Upper lobe of left lung (tissue), 6 donors: ENCODE measurements around the gene ZFAND4. TPM values are rescaled to one million over a fixed set of nuclear protein-coding genes. Genes with fewer than 3 reads are reported as not detected.
"Not testable (repeated sequence)": the region's sequence is repeated elsewhere in the genome, so short reads cannot be mapped to it uniquely, and the experiment has no call there.

Experiments
- ATAC-seq, 2 donors: fragments of 200-7000 bp; cut with Tn5 transposase; one replicate each; pipeline ENCODE4 v1.9.1; 2022; ENCODE audit warnings: mild to moderate bottlenecking in 2 of 2, moderate library complexity in 2 of 2; ENCODE audit not compliant: low FRiP score in 2 of 2
- DNase-seq, 2 donors: peaks; one replicate each; pipeline ENCODE4 v3.0.0-alpha.2; 2019 to 2020
- H3K27ac ChIP-seq, 4 donors: fragments of 200-600 bp; sonication (generic); one replicate each; pipeline ENCODE4 v1.5.1; 2016 to 2019
- H3K27me3 ChIP-seq, 4 donors: fragments of 200-600 bp; sonication (generic); one replicate each; pipeline ENCODE4 v1.5.1; 2017 to 2019
- H3K36me3 ChIP-seq, 4 donors: fragments of 200-600 bp; sonication (generic); one replicate each; pipeline ENCODE4 v1.5.1; 2016 to 2019
- H3K4me1 ChIP-seq, 4 donors: fragments of 200-600 bp; sonication (generic); one replicate each; pipeline ENCODE4 v1.5.1; 2018 to 2019
- H3K4me3 ChIP-seq, 4 donors: fragments of 200-600 bp; sonication (generic); one replicate each; pipeline ENCODE4 v1.5.1; 2017 to 2019; ENCODE audit warnings: mild to moderate bottlenecking in 2 of 4, moderate library complexity in 1 of 4
- H3K9me3 ChIP-seq, 4 donors: fragments of 200-600 bp; sonication (generic); one replicate each; pipeline ENCODE4 v1.5.1; 2018 to 2019
- CTCF ChIP-seq, 6 experiments: fragments of 450-650 bp in 4 of 6; fragments of 200-600 bp in 2 of 6; sonication (generic) in 2 of 6; IDR thresholded peaks; one replicate each; pipeline ENCODE4 v1.5.1; 2016 to 2019; ENCODE audit warnings: antibody characterized with exemption in 6 of 6
- EP300 ChIP-seq, 4 donors: sonication (generic); formaldehyde crosslinking; IDR thresholded peaks; one replicate each; pipeline ENCODE4 v1.5.1; 2017; ENCODE audit warnings: antibody characterized with exemption in 4 of 4, control low read depth in 2 of 4
- POLR2A ChIP-seq, 4 donors: fragments of 450-650 bp; IDR thresholded peaks; one replicate each; pipeline ENCODE4 v1.5.1; 2016 to 2017; ENCODE audit warnings: antibody characterized with exemption in 4 of 4, mild to moderate bottlenecking in 2 of 4
- POLR2AphosphoS5 ChIP-seq, 2 donors: sonication (generic); formaldehyde crosslinking; IDR thresholded peaks; one replicate each; pipeline ENCODE4 v1.5.1; 2017; ENCODE audit warnings: antibody characterized with exemption in 2 of 2
- WGBS, 2 donors: methylation state at CpG; one replicate each; pipeline ENCODE4 v1.1.5; 2017 to 2018; 5-methylcytosine and 5-hydroxymethylcytosine counted together
- total RNA-seq, 6 donors: library from RNA; depleted of rRNA in 4 of 6; stranded (reverse); fragments of >200 nt in 4 of 6; gene quantifications; one replicate each; pipeline versions ENCODE4 v1.1.0 to v1.2.1, GENCODE V29; 2016 to 2021
- donor health status: DM: no; HTN: no; CAD: no; lungs with moderate emphysema.
- donor health status: DM: no; HTN: yes; CAD: no; lungs with severe emphysema.

ZFAND4 gene
- total RNA-seq, 6 donors from 2014 or later: 13.9 to 38.8 (median 18.7) TPM

GRCh38 chr10:45612741-45613140, 59.8 kb downstream of the ZFAND4 start:
- no peak overlapping the region for H3K4me3 ChIP-seq
- no peak for DNase-seq
- H3K36me3 ChIP-seq: peaks cover 0 to 34% (median 13%) of the 10 kb centered on the region in 4 donors
- H3K4me1 ChIP-seq: no peaks in the 10 kb centered on the region
- H3K27ac ChIP-seq: no peak overlapping the region
- ATAC-seq: no peak
- TF ChIP-seq EP300 (IDR thresholded peaks at IDR 0.05) (no peak), CTCF (IDR thresholded peaks at IDR 0.05) (no peak), POLR2A (IDR thresholded peaks at IDR 0.05) (no peak), POLR2AphosphoS5 (IDR thresholded peaks at IDR 0.05) (no peak)
- H3K27me3 ChIP-seq: no peaks in the 10 kb centered on the region
- no peaks in the 10 kb centered on the region for H3K9me3 ChIP-seq

GRCh38 chr10:45608052-45608451, 64.5 kb downstream of the ZFAND4 start:
- DNase-seq (no peak), ATAC-seq (no peak)
- Histone ChIP-seq H3K27ac (no peak overlapping the region), H3K4me3 (no peak overlapping the region), H3K4me1 (no peaks in the 10 kb centered on the region), H3K9me3 (no peaks in the 10 kb centered on the region), H3K36me3 (peaks cover 0 to 15% (median 13%) of the 10 kb centered on the region in 4 donors), H3K27me3 (no peaks in the 10 kb centered on the region)
- TF ChIP-seq EP300 (IDR thresholded peaks at IDR 0.05) (no peak), CTCF (IDR thresholded peaks at IDR 0.05) (no peak), POLR2AphosphoS5 (IDR thresholded peaks at IDR 0.05) (no peak), POLR2A (IDR thresholded peaks at IDR 0.05) (no peak)
- 86 to 97% methylated on average over 1 of the region's 1 CpG for WGBS, 2 donors

GRCh38 chr10:45607276-45607675, 65.3 kb downstream of the ZFAND4 start:
- Histone ChIP-seq H3K36me3 (peaks cover 0 to 8% (median 7%) of the 10 kb centered on the region in 4 donors), H3K9me3 (no peaks in the 10 kb centered on the region), H3K4me3 (no peak overlapping the region), H3K27ac (no peak overlapping the region), H3K27me3 (no peaks in the 10 kb centered on the region), H3K4me1 (no peaks in the 10 kb centered on the region)
- TF ChIP-seq CTCF (IDR thresholded peaks at IDR 0.05): no peak
- TF ChIP-seq EP300 (IDR thresholded peaks at IDR 0.05): no peak
- TF ChIP-seq POLR2AphosphoS5 (IDR thresholded peaks at IDR 0.05): no peak
- no peak for TF ChIP-seq POLR2A (IDR thresholded peaks at IDR 0.05)
- DNase-seq (no peak), ATAC-seq (no peak)
- 79 to 84% methylated on average over 1 of the region's 1 CpG for WGBS, 2 donors

DNA sequence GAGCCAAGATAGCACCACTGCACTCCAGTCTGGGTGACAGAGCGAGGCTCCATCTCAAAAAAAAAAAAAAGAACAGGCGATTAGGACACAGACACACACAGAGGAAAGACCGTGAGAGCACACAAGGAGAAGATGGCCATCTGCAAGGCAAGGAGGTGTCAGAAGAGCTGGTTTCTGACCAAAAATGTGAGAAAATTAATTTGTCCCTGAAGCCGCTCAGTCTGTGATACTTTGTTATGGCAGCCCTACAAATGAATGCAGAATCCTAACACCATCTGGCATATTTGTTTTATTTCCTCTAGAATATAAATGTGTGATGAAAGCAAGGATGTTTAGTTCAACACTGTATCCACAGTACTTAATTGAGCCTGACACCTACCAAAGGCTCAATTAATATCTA, 69.7 kb downstream of the ZFAND4 start:
- H3K27me3 ChIP-seq: peaks cover 0 to 6% (median under 1%) of the 10 kb centered on the region in 4 donors
- H3K36me3 ChIP-seq: no peaks in the 10 kb centered on the region
- peaks cover 0 to 8% (median 4%) of the 10 kb centered on the region in 4 donors for H3K4me1 ChIP-seq
- no peaks in the 10 kb centered on the region for H3K9me3 ChIP-seq
- no peak overlapping the region for H3K4me3 ChIP-seq
- TF ChIP-seq POLR2A (IDR thresholded peaks at IDR 0.05) (no peak), CTCF (IDR thresholded peaks at IDR 0.05) (no peak), POLR2AphosphoS5 (IDR thresholded peaks at IDR 0.05) (no peak), EP300 (IDR thresholded peaks at IDR 0.05) (no peak)
- H3K27ac ChIP-seq: no peak overlapping the region
- ATAC-seq (no peak), DNase-seq (no peak)
- 88 to 92% methylated on average over 4 of the region's 4 CpGs for WGBS, 2 donors

GRCh38 chr10:45602082-45602730, 70.4 kb downstream of the ZFAND4 start:
- Histone ChIP-seq H3K36me3 (no peaks in the 10 kb centered on the region), H3K27me3 (peaks cover 0 to 6% (median under 1%) of the 10 kb centered on the region in 4 donors), H3K27ac (no peak overlapping the region), H3K9me3 (no peaks in the 10 kb centered on the region), H3K4me1 (peaks cover 0 to 8% (median 4%) of the 10 kb centered on the region in 4 donors), H3K4me3 (no peak overlapping the region)
- 85 to 90% methylated on average over 3 of the region's 3 CpGs for WGBS, 2 donors
- TF ChIP-seq POLR2A (IDR thresholded peaks at IDR 0.05) (no peak), CTCF (IDR thresholded peaks at IDR 0.05) (no peak), EP300 (IDR thresholded peaks at IDR 0.05) (no peak), POLR2AphosphoS5 (IDR thresholded peaks at IDR 0.05) (no peak)
- ATAC-seq: no peak
- DNase-seq: no peak

GRCh38 chr10:45601254-45601930, 71.2 kb downstream of the ZFAND4 start:
- H3K9me3 ChIP-seq, H3K4me3 ChIP-seq, DNase-seq, ATAC-seq, H3K36me3 ChIP-seq, H3K4me1 ChIP-seq, H3K27ac ChIP-seq, H3K27me3 ChIP-seq: not testable (repeated sequence)
- whole genome bisulfite sequencing, 2 donors: 88 to 89% methylated on average over 16 of the region's 16 CpGs
